Stimulated activated CD4-positive, alpha-beta T cell treated with anti-CD3 and anti-CD28 coated beads, Interleukin-2, amount 100 ng/mL, for 24 hours (primary cell): ENCODE data around the gene ZNF274.
"Not testable (repeated sequence)": the region's sequence is repeated elsewhere in the genome, so short reads cannot be mapped to it uniquely, and the experiment has no call there.

ENCODE experiments used
- DNase-seq, 2 donors: peaks; one replicate each; pipeline ENCODE4 v3.0.0-alpha.2; 2020

Gene ZNF274

DNA sequence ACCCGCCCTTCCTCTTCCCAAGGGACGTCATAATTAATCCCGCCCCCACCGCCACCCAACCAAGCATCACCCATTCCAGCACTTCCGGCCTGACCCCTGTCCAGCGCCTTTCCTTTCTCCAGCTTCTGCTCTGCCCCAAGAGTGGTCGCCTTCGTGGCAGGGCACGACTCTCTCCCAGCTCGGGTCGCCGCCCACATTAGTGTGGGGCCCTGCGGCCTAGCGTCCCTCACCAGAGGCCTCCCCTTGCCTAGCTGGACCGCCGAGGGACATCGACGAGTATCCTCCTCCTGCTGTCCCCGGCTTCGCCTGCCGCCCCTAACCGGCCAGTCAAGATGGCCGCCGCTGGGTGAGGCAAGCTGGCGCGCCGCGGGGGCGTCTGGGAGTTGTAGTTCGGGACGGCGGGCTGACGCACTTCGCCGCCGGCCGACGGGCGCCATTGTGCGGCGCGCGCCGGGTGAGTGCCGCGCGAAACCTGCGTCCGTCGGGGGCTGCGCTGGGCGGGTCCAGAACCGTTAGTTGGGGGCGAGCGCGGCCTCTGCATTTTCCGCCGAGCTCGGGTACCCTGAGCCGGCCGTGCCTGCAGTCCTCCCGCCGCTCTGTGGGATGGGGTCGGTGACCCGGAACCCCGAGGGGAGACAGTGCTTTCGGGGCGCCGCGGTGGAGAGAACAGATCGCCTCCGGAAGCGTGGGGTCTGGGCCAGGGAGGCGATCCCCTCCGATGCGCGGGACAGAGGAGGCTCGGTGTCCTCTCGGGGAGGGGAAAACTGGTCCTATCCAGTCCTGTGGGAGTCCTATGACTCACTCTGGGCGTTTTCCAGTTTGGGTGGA lies at the start of gene ZNF274:
Gene ZNF274, plus strand, starts transcription at position 73 of the 828 bp plus-strand sequence. CDS start 905 bp downstream, outside the sequence.
- DNase-seq: peak; percentile 94 to 95

- no peak for DNase-seq
Measured at GRCh38 chr19:58134244-58134643, 48.6 kb upstream of the ZNF274 start.

DNA sequence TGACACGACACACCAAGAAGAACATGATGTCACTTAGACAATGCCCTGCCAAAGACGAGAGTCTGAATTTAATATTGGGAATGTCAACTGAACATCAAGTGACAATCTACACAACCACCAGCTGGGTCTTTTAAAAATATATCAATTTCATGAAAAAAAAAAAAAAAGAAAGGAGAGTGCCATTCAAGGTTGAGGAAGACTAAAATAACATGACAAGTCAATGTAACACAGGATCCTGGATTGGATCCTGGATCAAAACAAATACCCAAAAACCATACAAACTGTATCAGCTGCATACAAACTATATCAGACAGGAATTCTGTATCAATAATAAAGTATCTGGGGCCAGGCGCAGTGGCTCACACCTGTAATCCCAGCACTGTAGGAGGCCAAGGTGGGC lies 37.0 kb upstream of the ZNF274 start:
- no peak for DNase-seq

- not testable (repeated sequence) for DNase-seq
Measured at GRCh38 chr19:58147475-58147874, 35.4 kb upstream of the ZNF274 start.

GRCh38 chr19:58150328-58150921 lies 32.4 kb upstream of the ZNF274 start, which contains the start of gene ZNF329:
ZNF329 (minus strand) TSS chr19:58150789; CDS start chr19:58129503, 21,286 bp downstream.
- DNase-seq: peak; percentile 95 to 96

DNA sequence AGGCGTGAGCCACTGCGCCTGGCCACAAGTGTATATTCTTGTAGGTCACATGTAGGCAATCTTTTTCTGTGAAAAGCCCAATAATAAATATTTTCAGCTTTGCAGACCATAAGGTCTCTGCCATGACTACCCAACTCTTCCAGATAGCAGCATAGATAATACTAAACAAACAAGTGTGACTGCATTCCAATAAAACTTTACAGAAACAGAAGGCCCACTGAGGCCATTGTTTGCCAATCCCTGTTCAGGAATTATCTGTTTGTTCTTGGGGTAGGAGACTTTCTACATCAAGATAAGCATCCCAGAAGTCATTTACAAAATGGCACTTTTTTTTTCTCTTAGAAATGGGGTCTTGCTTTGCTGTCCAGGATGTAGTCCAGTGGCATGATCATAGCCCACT lies 29.5 kb upstream of the ZNF274 start:
- DNase-seq: no peak

DNA sequence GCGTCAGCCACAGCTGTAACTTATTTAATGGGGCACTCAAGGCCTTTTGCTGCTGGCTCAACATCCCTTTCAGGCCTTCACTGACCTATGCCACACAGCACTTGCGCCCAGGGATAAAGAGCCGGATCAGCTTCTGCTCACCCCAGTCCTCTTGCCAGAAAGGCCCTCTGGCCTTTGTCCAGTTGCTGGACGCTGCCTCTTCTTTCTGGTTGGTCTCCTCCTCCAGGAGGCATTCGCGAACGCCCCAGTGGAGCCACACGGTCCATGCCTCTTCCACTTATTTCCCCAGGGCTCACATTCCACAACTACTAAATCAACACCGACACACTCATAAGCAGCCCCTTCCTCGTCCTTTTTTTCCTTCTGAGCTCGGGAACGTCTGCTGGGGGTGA lies 28.6 kb upstream of the ZNF274 start:
- peak in 1 of 2 donors; percentile 3 for DNase-seq

DNA sequence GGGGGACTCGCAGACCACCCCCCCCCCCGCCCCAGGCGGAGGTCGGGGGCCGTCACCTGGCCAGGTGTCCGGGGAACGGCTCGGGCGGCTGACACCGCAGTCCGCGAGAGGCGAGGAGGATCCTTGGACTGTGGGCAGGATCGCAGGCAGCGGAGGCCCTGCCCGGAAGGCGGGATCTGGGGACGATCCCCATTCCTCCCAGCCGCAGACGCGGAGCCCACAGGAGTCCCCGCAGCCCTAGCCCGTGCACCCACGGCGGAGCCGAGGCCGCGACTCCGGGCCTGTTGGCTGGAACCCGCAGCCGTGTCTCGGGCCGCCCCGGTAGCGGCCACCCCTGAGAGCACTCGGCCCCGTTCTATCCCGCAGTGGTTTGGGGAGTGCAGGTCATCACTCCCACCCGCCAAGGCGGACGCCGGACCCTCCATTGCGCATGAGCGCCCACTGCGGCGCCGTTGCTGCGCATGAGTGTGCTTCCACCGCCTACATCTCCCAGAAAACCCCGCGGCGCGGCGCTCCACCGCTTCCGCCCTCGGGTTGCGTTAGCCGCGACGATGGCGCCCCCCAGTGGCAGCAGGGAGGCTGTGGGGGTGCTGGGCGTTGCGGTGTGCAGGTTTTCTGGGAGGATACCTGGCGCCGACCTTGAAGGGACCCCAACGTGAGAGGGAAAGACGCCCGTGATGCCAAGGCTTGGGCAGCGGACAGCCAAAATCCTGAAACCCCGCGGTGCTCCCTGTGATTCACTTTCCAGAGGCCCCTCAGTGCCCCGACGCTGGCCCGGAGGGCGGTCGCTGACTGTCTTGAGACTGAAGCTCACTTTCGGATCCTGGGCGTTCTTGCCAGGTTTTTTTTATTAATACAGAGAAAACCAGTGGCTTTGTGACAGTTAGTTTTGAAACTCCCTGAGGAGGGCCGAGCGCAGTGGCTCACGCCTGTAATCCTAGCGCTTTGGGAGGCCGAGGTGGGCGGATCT lies 27.9 kb upstream of the ZNF274 start:
- peak; percentile 99 for DNase-seq

DNA sequence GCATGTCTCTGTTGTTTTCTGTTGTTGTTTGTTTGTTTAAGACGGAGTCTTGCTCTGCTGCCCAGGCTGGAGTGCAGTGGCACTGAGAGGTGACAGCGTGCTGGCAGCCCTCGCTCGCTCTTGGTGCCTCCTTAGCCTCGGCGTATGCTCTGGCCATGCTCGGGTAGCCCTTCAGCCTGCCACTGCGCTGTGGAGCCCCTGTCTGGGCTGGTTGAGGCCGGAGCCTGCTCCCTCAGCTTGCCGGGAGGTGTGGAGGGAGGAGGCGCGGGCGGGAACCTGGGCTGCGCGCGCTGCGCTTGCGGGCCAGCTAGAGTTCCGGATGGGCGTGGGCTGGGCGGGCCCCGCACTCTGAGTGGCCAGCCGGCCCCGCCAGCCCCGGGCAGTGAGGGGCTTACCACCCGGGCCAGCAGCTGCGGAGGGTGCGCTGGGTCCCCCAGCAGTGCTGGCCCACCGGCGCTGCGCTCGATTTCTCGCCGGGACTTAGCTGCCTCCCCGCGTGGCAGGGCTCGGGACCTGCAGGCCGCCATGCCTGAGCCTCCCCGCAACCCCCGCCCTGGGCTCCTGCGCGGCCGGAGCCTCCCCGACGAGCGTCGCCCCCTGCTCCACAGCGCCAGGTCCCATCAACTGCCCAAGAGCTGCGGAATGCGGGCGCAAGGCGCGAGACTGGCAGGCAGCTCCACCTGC lies 25.7 kb upstream of the ZNF274 start:
- no peak for DNase-seq

DNA sequence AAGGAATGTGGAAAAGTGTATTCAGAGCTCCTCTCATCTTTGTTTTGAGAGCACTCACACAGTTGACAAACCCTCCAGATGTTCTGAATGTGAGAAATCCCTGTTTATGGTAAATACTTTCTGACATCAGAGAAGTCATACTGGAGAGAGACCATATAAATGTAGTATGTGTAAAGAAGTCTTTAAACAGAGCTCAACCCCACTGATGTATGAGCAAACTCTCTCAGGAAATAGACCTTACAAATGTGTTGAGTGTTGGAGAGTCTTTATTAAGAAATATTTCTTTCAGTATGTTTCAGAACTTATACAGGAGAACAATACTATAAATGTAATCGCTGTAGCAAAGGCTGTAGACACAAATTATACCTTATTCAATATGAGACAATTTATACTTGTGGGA lies 16.6 kb upstream of the ZNF274 start:
- DNase-seq: no peak

DNA sequence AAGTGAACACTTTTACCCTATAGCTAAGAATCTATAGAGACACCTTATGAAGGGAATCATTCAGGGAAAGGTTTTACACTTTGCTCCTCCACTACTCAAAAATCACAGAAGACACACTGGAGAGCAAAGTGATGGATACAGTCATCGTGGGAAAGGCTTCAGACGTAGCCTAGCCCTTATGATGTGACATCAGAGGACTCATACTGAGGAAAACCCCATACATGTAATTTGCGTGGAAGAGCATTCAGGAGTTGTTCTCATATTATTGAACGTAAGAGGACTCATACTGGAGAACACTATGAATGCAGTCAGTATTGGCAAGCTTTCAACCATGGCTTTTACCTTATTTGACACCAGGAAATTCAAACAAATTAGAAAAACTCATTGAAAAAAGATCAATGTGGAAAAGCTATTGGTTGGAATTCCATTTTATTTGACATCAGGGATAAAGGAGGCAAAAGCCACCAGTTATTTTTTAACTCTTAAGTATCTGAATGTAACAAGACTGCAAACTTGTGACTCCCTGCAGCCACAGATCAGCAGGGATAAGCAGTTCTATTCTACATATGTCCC lies 16.1 kb upstream of the ZNF274 start:
- DNase-seq: no peak

DNA sequence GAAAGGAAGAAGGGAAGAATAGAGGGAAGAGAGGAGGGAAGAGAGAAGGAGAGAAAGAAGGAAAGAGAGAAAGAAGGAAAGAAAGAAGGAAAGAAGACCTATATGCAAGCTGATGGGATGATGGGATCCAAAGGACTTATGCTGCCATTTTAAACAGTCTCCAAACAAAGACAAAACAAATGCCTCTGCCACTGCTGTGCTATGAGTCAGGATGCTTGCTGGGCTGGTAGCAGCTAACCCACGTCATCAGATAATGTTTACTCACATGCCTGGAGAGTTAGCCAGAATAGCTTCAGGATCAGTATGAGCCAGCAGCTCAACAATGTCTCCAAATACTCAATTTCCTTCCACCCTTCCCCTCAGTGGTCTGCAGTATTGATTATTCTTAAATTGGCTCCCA lies 12.0 kb upstream of the ZNF274 start:
- no peak for DNase-seq

GRCh38 chr19:58181902-58182576 lies 822 bp upstream of the ZNF274 start:
- peak; percentile 69 to 73 for DNase-seq

DNA sequence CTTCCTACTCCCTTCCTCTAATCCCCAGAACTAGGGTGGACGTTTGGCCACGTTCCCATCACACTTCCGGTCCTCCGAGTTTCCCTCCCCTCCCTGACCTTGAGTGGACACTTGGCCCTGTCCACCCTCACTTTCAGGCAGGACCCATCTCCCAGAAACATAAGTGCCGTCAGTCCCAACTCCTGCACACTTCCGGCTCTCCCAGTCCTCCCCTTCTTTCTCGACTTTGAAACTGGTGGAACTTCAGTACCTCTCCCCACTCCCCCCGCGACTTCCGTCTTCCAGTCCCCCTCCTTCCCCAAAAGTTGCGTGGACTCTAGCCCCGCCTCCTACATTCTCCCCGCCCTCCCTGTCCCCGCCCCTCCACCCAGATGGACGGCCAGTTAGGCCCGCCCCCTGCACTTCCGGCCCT lies 278 bp upstream of the ZNF274 start:
- DNase-seq: peak in 1 of 2 donors; percentile 82

GRCh38 chr19:58183817-58184215 lies 955 bp downstream of the ZNF274 start:
- DNase-seq: no peak

- DNase-seq: no peak
Measured at GRCh38 chr19:58196901-58197616, 14.2 kb downstream of the ZNF274 start.

- DNase-seq: no peak
Measured at GRCh38 chr19:58203814-58204475, 21.1 kb downstream of the ZNF274 start.

GRCh38 chr19:58204566-58204965 lies 21.7 kb downstream of the ZNF274 start:
- no peak for DNase-seq

DNA sequence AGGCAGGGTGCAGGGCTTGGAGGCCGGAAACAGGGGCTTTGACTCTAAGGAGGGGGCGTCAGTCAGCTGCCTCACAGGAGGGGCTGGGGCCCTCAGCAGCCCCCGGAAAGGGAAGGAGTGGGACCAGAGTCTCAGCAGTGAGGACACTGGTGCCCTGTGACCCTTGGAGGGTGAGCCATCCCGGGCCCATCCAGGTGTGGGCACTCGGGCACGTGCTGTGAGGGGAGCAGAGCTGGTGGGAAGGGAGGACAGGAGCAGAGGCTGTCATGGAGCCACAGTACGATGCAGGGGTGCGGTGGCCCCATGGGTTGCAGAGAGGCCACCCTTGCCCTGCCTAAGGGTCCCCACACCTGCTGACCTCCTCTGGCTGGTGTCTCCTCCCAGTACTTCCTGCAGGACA lies 26.7 kb downstream of the ZNF274 start:
- no peak for DNase-seq
